ENCODE data around the gene SPRR2G.
A peak's percentile ranks its signal among the peaks of the same experiment; 100 is the strongest.
"Not testable (repeated sequence)": the region's sequence is repeated elsewhere in the genome, so short reads cannot be mapped to it uniquely, and the experiment has no call there.

SPRR2G gene

DNA sequence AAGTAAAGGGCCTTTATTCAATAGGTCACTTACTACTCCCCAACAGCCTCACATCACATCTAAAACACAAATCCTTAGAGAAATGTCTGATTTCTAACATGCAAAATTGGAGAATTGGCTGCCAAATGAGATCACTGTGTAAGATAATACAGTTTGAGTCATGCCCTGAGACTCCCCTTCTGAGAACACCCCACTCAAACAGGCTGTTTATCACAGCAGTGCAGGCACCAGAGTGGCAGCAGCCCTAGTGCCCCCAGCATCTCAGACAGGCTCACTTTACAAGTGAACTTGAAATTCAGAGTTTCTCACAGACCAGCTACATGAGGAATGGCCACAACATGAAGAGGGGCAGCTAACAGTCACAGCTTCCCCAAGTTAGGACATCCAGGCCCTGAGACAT lies 35.4 kb downstream of the SPRR2G start:
- not testable (repeated sequence) for DNase-seq (ENCODE audit: low read depth in 2 of 2)

GRCh38 chr1:153113416-153113815 lies 37.3 kb downstream of the SPRR2G start, which contains the start of gene SPRR2F:
Gene SPRR2F (minus strand): TSS chr1:153113516. CDS start chr1:153112733, 783 bp downstream.
- no peak for DNase-seq (ENCODE audit: low read depth in 2 of 2)

DNA sequence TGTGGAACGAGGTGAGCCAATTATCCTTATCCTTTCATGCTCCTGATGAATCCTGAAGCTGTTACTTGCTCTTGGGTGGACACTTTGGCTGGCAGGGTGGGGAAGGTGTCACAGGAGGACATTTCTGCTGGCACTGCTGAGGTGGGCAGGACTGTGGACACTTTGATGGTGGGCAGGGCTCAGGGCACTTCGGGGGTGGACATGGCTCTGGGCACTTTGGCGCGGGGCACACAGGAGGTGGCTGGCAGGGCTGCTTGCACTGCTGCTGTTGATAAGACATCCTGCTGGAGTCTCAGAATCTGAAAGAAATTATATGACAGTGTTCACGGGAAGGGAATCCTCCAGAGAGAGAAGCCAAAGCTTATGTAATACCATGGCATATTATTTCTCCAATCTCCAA lies 38.2 kb downstream of the SPRR2G start:
- not testable (repeated sequence) for DNase-seq (ENCODE audit: low read depth in 2 of 2)

GRCh38 chr1:153100245-153100644 lies 50.4 kb downstream of the SPRR2G start:
- peak in 1 of 2 experiments; percentile 2 for DNase-seq (ENCODE audit: low read depth in 2 of 2)
